ENCODE results near the gene ABCC8. TPM values are rescaled to one million over a fixed set of nuclear protein-coding genes. Genes with fewer than 3 reads are reported as not detected.

The ABCC8 gene
- total RNA-seq, 3 donors from 2014 or later, result 3.8 to 10.8 (median 10.5) TPM

DNA sequence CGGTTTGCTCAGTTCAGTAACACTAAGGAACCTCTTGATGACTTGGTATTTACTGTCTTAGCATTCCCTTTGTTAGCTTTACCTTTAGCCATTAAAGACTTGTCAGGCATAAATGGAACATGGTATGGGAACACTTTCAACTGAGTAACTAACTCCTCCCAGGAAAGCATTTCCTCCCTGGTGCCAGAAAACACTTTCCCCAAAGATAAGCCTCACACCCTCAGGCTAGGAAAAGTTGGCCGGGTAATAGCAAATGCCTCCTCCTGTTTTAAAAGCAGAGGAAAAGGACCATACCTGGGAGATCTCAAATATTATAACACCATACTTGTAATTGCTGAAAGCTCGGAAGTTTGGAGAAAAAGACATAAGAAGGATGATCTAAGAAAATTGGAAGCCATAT lies 100.2 kb downstream of the ABCC8 start:
- H3K4me1 ChIP-seq, result no peaks in the 10 kb centered on the region
- no peaks in the 10 kb centered on the region for H3K27me3 ChIP-seq
- intact Hi-C loops (cut with DNase I; ENCODE audit: low total_unique reads), result no loop called here
- H3K9me3 ChIP-seq, result peaks cover 24 to 41% of the 10 kb centered on the region in 2 donors
- no peaks in the 10 kb centered on the region for H3K36me3 ChIP-seq
- TF ChIP-seq POLR2A (IDR thresholded peaks at IDR 0.05) (no peak), POLR2AphosphoS5 (IDR thresholded peaks at IDR 0.05) (no peak)
- TF ChIP-seq, protein P1, sequence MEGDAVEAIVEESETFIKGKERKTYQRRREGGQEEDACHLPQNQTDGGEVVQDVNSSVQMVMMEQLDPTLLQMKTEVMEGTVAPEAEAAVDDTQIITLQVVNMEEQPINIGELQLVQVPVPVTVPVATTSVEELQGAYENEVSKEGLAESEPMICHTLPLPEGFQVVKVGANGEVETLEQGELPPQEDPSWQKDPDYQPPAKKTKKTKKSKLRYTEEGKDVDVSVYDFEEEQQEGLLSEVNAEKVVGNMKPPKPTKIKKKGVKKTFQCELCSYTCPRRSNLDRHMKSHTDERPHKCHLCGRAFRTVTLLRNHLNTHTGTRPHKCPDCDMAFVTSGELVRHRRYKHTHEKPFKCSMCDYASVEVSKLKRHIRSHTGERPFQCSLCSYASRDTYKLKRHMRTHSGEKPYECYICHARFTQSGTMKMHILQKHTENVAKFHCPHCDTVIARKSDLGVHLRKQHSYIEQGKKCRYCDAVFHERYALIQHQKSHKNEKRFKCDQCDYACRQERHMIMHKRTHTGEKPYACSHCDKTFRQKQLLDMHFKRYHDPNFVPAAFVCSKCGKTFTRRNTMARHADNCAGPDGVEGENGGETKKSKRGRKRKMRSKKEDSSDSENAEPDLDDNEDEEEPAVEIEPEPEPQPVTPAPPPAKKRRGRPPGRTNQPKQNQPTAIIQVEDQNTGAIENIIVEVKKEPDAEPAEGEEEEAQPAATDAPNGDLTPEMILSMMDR (IDR thresholded peaks at IDR 0.05), result no peak
- no peak overlapping the region for H3K27ac ChIP-seq
- DNase-seq (ENCODE audit: low spot score in 2 of 2), result no peak
- no peak overlapping the region for H3K4me3 ChIP-seq

DNA sequence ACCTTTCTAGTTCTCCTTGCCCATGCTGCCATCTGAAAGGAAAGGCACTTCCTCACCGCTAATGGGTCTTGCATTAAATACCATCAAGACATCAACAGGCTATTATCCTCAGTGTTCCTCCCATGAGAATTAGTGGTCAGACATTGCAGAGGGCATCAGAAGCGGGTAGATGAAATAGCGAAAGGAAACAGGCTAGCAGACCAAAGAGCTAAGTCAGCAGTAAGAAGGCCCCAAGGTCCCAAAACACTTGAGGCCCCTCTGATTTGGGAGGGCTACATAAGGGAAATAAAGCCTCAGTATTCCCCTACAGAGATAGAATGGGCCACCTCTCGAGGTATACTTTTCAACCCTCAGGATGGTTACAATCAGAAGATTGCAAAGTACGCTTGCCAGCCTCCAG lies 101.1 kb downstream of the ABCC8 start:
- intact Hi-C loops (cut with DNase I; ENCODE audit: low total_unique reads), result no loop called here
- TF ChIP-seq POLR2A (IDR thresholded peaks at IDR 0.05), result no peak
- DNase-seq (ENCODE audit: low spot score in 2 of 2), result no peak
- H3K9me3 ChIP-seq, result peaks cover 34 to 50% of the 10 kb centered on the region in 2 donors
- H3K4me1 ChIP-seq, result no peaks in the 10 kb centered on the region
- H3K4me3 ChIP-seq, result no peak overlapping the region
- no peaks in the 10 kb centered on the region for H3K36me3 ChIP-seq
- H3K27me3 ChIP-seq, result no peaks in the 10 kb centered on the region
- H3K27ac ChIP-seq, result no peak overlapping the region

DNA sequence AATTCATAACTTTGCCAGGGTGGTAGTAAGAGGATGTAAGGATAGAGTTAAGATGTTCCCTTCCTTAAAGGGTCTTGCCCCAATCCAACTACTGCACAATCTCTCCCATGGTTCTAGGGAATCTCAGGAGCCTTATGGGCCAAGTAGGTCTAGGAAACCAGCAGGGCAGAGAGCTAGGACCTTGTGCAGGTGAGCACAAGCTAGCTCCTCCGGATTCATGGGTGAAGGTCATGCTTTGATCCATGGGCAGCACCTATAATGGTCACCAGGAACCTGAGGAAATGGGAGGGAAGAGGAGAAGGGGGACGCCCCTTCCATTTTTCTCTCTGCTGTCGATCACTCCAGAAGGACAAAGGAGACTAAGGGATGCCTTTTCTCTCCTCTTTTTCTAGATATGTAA lies 105.0 kb downstream of the ABCC8 start:
- no peak for DNase-seq (ENCODE audit: low spot score in 2 of 2)
- Histone ChIP-seq H3K27me3 (no peaks in the 10 kb centered on the region), H3K4me1 (no peaks in the 10 kb centered on the region), H3K36me3 (no peaks in the 10 kb centered on the region), H3K9me3 (peaks cover 45 to 66% of the 10 kb centered on the region in 2 donors), H3K4me3 (no peak overlapping the region), H3K27ac (no peak overlapping the region)
- TF ChIP-seq, protein P1 (IDR thresholded peaks at IDR 0.05), result no peak
- TF ChIP-seq POLR2A (IDR thresholded peaks at IDR 0.05), result no peak
- TF ChIP-seq POLR2AphosphoS5 (IDR thresholded peaks at IDR 0.05), result no peak
- intact Hi-C loops (cut with DNase I; ENCODE audit: low total_unique reads), result no loop called here

DNA sequence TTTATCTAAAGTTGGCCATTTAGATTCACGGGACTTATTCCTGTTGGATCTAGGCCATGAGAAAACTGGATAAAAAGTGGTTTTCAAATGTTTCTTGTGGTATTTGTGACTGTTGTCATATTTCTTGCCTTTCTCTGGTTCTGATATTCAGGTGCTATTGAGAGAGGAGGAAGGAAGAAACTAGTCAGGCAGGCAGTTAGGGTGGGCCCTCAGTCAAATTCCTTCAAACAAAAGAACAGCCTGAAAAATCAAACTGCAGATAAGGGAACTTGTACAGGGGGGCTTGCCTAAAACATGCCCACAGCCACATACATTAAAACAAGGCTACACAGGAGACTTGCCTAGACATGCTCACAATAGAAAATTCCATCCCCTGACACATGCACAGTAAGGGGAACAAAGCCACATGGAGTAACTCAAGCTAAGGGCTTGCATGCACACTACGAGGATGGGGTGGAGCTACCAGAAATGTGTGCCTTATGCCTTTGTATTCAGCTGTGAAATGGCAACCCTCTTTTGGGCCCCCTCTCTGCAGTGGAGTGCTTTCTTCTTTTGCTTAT lies 106.9 kb downstream of the ABCC8 start:
- Histone ChIP-seq H3K36me3 (no peaks in the 10 kb centered on the region), H3K27ac (no peak overlapping the region), H3K4me1 (no peaks in the 10 kb centered on the region), H3K9me3 (peaks cover 45 to 66% of the 10 kb centered on the region in 2 donors), H3K27me3 (no peaks in the 10 kb centered on the region), H3K4me3 (no peak overlapping the region)
- intact Hi-C loops (cut with DNase I; ENCODE audit: low total_unique reads), result no loop called here
- TF ChIP-seq, protein P1 (IDR thresholded peaks at IDR 0.05), result no peak
- TF ChIP-seq POLR2AphosphoS5 (IDR thresholded peaks at IDR 0.05), result no peak
- TF ChIP-seq POLR2A (IDR thresholded peaks at IDR 0.05), result no peak
- no peak for DNase-seq (ENCODE audit: low spot score in 2 of 2)

DNA sequence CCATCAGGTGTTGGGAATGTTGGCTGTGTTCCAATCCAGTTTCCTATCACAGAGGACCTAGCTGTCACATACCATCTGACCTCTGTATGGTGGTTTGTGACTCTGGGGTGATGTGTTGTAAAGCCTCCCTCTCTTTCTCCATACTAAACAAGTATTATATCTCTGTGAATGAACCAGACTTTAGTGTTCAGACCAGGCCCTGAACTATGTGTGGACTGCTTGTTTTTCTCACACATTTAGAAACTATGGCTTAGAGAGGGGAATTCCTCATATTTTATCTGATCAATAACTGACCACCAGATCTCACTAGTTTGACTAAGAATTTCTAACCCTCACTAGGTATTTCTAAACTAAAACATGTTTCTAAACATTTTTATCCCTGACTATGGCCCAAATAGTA lies 107.6 kb downstream of the ABCC8 start:
- H3K9me3 ChIP-seq, result peaks cover 45 to 59% of the 10 kb centered on the region in 2 donors
- TF ChIP-seq POLR2AphosphoS5 (IDR thresholded peaks at IDR 0.05) (no peak), POLR2A (IDR thresholded peaks at IDR 0.05) (no peak)
- TF ChIP-seq, protein P1 (IDR thresholded peaks at IDR 0.05), result no peak
- H3K27me3 ChIP-seq, result no peaks in the 10 kb centered on the region
- intact Hi-C loops (cut with DNase I; ENCODE audit: low total_unique reads), result no loop called here
- H3K4me1 ChIP-seq, result no peaks in the 10 kb centered on the region
- H3K36me3 ChIP-seq, result no peaks in the 10 kb centered on the region
- DNase-seq (ENCODE audit: low spot score in 2 of 2), result no peak
- no peak overlapping the region for H3K4me3 ChIP-seq
- no peak overlapping the region for H3K27ac ChIP-seq

DNA sequence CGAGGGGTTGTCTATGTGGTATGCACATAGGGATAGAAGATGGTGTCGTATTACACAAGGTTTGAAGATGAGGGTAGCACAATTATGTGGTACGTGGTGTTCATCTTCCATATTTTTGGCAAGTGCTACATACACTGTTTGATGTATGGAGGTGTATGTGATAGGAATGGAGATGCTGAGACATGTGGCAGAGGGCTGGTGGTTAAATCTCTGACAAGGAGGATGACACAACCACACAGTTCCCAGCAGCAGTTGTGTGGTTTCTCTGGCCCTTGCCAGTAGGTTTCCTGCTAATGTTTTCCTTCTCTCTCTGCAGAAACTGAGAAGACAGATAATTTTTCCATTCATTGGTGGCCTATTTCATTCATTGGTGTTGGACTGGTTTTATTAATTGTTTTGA lies 108.1 kb downstream of the ABCC8 start:
- peaks cover 40 to 54% of the 10 kb centered on the region in 2 donors for H3K9me3 ChIP-seq
- intact Hi-C loops (cut with DNase I; ENCODE audit: low total_unique reads), result no loop called here
- H3K36me3 ChIP-seq, result no peaks in the 10 kb centered on the region
- H3K27ac ChIP-seq, result no peak overlapping the region
- no peak for DNase-seq (ENCODE audit: low spot score in 2 of 2)
- no peaks in the 10 kb centered on the region for H3K4me1 ChIP-seq
- no peak for TF ChIP-seq POLR2AphosphoS5 (IDR thresholded peaks at IDR 0.05)
- TF ChIP-seq, protein P1 (IDR thresholded peaks at IDR 0.05), result no peak
- no peak for TF ChIP-seq POLR2A (IDR thresholded peaks at IDR 0.05)
- H3K4me3 ChIP-seq, result no peak overlapping the region
- no peaks in the 10 kb centered on the region for H3K27me3 ChIP-seq
